SJCRH30 (cell line): ENCODE measurements around the gene NAXD. TPM values are rescaled to one million over a fixed set of nuclear protein-coding genes. Genes with fewer than 3 reads are reported as not detected.
A peak's percentile ranks its signal among the peaks of the same experiment; 100 is the strongest.
"Not testable (repeated sequence)": the region's sequence is repeated elsewhere in the genome, so short reads cannot be mapped to it uniquely, and the experiment has no call there.

ENCODE experiments used
- DNase-seq, 2 experiments: peaks; one replicate each; pipeline ENCODE4 v3.0.0-alpha.2; 2015 to 2020
- H3K27ac ChIP-seq: fragments of 250-450 bp; sonication (Bioruptor Pico); 2 replicates; pipeline ENCODE4 v1.5.1; 2020; ENCODE audit warnings: mild to moderate bottlenecking, moderate library complexity
- H3K27me3 ChIP-seq: fragments of 250-450 bp; sonication (Bioruptor Pico); 2 replicates; pipeline ENCODE4 v1.5.1; 2020; ENCODE audit warnings: mild to moderate bottlenecking, moderate library complexity
- H3K36me3 ChIP-seq: fragments of 250-450 bp; sonication (Bioruptor Pico); 2 replicates; pipeline ENCODE4 v1.5.1; 2020; ENCODE audit warnings: mild to moderate bottlenecking, moderate library complexity
- H3K4me1 ChIP-seq: fragments of 250-450 bp; sonication (Bioruptor Pico); 2 replicates; pipeline ENCODE4 v1.5.1; 2020; ENCODE audit warnings: mild to moderate bottlenecking, moderate library complexity
- H3K4me3 ChIP-seq: fragments of 250-450 bp; sonication (Bioruptor Pico); 2 replicates; pipeline ENCODE4 v1.5.1; 2020; ENCODE audit warnings: mild to moderate bottlenecking, moderate library complexity
- H3K9me3 ChIP-seq: fragments of 250-450 bp; sonication (Bioruptor Pico); replicated peaks from 2 replicates; pipeline ENCODE4 v1.5.1; 2020; ENCODE audit warnings: mild to moderate bottlenecking, moderate library complexity
- total RNA-seq: library from RNA; depleted of rRNA; stranded (reverse); fragments of >200 nt; shearing (Covaris generic); gene quantifications from 2 replicates; pipeline ENCODE4 v1.2.3, GENCODE V29; 2014

NAXD gene
- total RNA-seq, 1 experiment from 2014 or later: 19.5 TPM

GRCh38 chr13:110581506-110582185 lies 33.7 kb upstream of the NAXD start:
- H3K4me3 ChIP-seq: no peak overlapping the region
- no peaks in the 10 kb centered on the region for H3K4me1 ChIP-seq

DNA sequence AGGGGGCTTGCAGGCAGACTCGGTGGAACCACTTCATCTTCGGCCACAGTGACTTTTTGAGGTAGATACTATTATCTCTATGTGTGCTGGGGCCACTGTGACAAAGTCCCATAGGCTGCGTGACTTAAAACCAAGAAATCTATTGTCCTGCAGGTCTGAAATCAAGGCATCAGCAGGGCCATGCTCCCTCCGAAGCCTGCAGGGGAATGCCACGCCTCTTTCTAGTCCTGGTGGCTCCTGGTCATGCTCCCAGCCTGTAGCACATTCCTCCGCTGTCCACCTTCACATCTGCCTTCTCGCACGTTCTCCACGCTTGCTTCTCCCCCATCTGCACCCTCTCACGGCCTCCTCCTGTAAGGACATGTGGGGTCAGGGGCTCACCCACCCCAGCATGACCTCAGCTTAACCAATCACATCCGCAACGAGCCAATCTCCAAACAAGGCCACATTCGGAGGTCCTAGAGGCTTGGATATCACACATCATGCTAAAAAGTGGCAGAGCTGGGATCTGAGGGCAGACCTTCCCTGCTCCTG lies 32.9 kb upstream of the NAXD start:
- no peak overlapping the region for H3K4me3 ChIP-seq
- no peak for DNase-seq
- H3K27ac ChIP-seq: no peak overlapping the region
- H3K9me3 ChIP-seq: no peaks in the 10 kb centered on the region
- H3K27me3 ChIP-seq: no peaks in the 10 kb centered on the region
- no peaks in the 10 kb centered on the region for H3K36me3 ChIP-seq
- no peaks in the 10 kb centered on the region for H3K4me1 ChIP-seq

More at GRCh38 chr13:110581506-110582185, 33.7 kb upstream of the NAXD start:
- H3K27me3 ChIP-seq: no peaks in the 10 kb centered on the region
- H3K27ac ChIP-seq: no peak overlapping the region
- H3K36me3 ChIP-seq: no peaks in the 10 kb centered on the region
- no peaks in the 10 kb centered on the region for H3K9me3 ChIP-seq
- DNase-seq: no peak

GRCh38 chr13:110583178-110583865 lies 32.0 kb upstream of the NAXD start:
- Histone ChIP-seq H3K4me1 (no peaks in the 10 kb centered on the region), H3K36me3 (no peaks in the 10 kb centered on the region), H3K9me3 (no peaks in the 10 kb centered on the region), H3K27ac (no peak overlapping the region), H3K27me3 (no peaks in the 10 kb centered on the region), H3K4me3 (no peak overlapping the region)
- DNase-seq: no peak

DNA sequence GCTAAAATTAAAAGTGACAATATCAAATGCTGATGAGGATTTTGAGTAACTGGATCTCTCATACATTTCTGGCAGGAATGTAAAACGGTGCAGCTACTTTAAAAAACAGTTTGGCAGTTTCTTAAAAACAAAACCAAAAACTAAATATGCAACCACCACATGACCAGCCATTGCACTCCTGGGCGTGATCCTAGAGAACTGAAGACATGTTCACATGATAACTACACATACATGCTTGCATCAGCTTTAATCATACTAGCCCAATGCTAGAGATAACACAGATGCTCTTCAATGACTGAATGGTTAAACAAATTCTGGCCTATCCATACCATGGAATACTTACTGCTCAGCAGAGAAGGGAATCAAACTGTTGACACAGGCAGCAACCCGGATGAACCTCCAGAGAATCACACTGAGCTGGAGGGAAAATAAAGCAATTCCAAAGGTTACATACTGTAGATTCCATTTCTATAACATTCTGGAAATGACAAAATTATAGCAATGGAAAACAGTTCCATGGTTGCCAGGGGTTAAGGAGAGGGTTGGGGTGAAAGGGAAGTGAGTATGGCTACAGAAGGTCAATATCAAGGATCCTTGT lies 25.5 kb upstream of the NAXD start:
- no peak overlapping the region for H3K4me3 ChIP-seq
- no peak overlapping the region for H3K27ac ChIP-seq
- no peaks in the 10 kb centered on the region for H3K9me3 ChIP-seq
- no peaks in the 10 kb centered on the region for H3K36me3 ChIP-seq
- DNase-seq: no peak
- no peaks in the 10 kb centered on the region for H3K4me1 ChIP-seq
- no peaks in the 10 kb centered on the region for H3K27me3 ChIP-seq

DNA sequence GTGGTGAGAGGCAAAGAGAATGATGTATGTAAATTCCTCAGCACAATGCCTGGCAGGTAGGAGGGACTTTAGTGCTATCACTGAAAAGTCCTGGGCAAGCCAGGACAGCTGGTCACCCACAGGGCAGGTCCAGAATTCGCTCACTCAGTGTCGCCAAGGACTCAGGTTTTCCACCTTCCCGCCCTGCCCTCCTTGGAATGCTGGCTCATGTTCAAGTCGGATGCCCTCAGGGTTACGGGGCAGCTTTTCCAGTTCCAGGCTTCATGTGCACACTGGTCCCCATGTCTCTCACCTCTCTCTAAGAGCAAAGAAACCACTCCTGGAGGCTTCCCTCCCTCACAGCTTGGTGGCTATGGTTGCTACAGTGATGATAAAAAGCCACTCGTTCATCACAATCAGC lies 24.8 kb upstream of the NAXD start:
- DNase-seq: no peak
- H3K27me3 ChIP-seq: no peaks in the 10 kb centered on the region
- no peaks in the 10 kb centered on the region for H3K9me3 ChIP-seq
- H3K27ac ChIP-seq: no peak overlapping the region
- H3K4me1 ChIP-seq: no peaks in the 10 kb centered on the region
- no peak overlapping the region for H3K4me3 ChIP-seq
- no peaks in the 10 kb centered on the region for H3K36me3 ChIP-seq

GRCh38 chr13:110592665-110593064 lies 22.7 kb upstream of the NAXD start:
- Histone ChIP-seq H3K4me3 (no peak overlapping the region), H3K36me3 (no peaks in the 10 kb centered on the region), H3K9me3 (no peaks in the 10 kb centered on the region), H3K27ac (no peak overlapping the region), H3K4me1 (no peaks in the 10 kb centered on the region), H3K27me3 (no peaks in the 10 kb centered on the region)
- DNase-seq: no peak

DNA sequence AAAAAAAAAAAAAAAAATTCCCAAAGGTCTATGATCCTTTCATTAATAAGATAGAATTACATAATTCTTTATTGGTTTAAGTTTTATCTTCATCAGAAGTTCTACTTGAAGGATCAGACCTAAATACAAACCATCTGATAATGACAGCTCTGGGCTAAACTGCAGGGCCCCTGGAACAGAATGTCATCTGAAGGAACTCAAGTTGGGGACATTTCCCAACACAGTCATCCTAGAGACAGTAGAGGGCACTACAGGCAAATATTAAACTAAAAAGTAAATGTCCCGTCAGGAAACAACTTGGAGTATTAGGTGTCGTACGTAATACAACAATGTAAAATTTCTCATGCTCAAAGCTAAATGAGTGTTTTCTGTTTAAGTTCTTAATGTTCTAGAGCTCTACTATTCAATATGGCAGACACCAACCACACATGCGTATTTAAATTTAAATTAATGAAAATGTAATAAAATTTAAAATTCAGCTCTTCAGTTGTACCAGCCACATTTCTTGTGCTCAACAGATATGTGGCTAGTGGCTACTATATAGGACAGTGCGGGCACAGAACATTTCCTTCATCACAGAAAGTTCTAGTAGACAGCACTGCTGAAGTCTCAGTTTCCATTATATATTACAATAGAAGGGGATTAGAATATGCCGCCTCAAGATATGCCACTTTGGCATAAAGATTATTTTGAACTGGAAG lies 21.8 kb upstream of the NAXD start:
- Histone ChIP-seq H3K4me1 (no peaks in the 10 kb centered on the region), H3K27ac (no peak overlapping the region)
- peak in 1 of 2 experiments; percentile 73 for DNase-seq

DNA sequence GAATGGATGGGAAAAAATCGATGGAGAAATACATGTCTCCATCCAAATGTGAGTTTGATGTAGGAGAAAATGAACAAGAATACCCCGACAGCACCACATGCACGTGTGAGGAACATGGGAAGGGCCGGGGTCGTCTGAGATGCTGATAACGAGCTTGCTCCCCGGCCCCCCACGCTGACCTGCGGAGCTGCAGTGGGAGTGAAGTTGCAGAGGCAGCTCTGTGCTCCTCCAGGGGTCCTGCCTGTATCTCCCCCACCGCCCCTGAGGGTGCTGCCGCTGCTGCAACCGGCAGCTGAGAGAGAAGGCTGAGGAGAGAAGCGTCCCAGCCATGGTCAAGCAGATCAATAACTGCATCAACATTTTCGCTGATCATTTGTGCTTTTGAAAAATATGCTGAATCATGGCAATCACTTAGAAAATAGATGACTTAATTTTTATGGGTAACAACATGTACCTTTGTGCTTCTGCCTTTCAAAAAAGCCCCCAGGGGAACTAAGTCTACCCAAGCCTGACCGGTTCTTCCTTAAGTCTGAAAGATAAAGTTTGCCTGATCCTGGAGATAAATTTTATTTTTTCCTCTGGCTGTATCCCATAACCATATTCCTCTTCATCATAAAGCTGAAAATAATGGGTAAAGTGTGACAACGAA lies 18.2 kb upstream of the NAXD start:
- H3K4me3 ChIP-seq: no peak overlapping the region
- no peak overlapping the region for H3K27ac ChIP-seq
- H3K36me3 ChIP-seq: no peaks in the 10 kb centered on the region
- H3K4me1 ChIP-seq: no peaks in the 10 kb centered on the region
- no peak for DNase-seq
- no peaks in the 10 kb centered on the region for H3K9me3 ChIP-seq
- no peaks in the 10 kb centered on the region for H3K27me3 ChIP-seq

More for the DNA sequence above, 21.8 kb upstream of the NAXD start:
- Histone ChIP-seq H3K4me3 (no peak overlapping the region), H3K9me3 (no peaks in the 10 kb centered on the region), H3K27me3 (no peaks in the 10 kb centered on the region), H3K36me3 (no peaks in the 10 kb centered on the region)

DNA sequence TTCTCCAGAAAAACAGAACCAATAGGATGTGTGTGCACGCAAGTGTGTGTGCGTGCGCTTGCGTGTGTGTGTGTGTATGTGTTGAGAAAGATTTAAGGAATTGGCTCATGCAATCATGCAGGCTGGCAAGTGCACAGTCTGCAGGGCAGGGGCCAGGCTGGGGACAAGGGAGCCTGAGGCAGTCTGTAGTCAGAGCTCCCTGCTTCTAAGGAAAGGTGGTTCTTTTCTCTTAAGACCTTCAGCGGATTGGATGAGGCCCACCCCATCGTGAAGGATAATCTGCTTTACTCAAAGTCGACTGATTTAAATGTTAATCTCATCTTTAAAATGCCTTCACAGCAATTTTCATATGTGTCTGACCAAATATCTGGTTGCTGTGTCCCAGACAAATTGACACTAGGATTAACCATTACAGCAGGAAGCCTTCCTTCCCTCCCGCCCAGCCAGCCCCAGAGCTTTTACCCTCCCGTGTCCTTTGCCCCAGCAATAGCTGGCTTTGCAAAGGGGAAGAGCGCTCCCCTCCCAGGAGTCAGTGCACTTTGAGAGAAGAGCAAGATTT lies 15.0 kb upstream of the NAXD start:
- H3K27ac ChIP-seq: no peak overlapping the region
- no peak for DNase-seq

GRCh38 chr13:110600980-110601379 lies 14.4 kb upstream of the NAXD start:
- Histone ChIP-seq H3K27me3 (no peaks in the 10 kb centered on the region), H3K27ac (no peak overlapping the region), H3K4me3 (no peak overlapping the region), H3K9me3 (no peaks in the 10 kb centered on the region), H3K36me3 (no peaks in the 10 kb centered on the region), H3K4me1 (no peaks in the 10 kb centered on the region)
- no peak for DNase-seq

More for the DNA sequence above, 15.0 kb upstream of the NAXD start:
- H3K4me3 ChIP-seq: no peak overlapping the region
- H3K4me1 ChIP-seq: no peaks in the 10 kb centered on the region
- H3K36me3 ChIP-seq: no peaks in the 10 kb centered on the region
- no peaks in the 10 kb centered on the region for H3K9me3 ChIP-seq
- H3K27me3 ChIP-seq: no peaks in the 10 kb centered on the region

DNA sequence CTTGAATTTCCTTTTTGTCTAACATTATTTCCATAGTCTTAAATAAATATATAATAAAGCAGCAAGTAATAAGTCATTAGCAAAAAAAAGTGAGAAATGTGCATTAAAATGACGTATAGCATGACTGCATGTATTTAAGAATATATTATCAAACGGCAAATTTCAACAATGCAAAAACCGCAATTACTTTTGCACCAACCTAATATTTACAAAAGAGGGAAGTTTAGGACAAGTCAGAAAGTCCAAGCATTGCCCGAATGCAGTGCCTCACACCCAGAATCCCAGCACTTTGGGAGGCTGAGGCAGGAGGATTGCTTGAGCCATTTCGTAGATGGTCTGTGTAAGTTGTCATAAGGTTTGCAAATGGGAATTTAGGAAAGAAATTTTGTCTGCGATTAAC lies 10.2 kb upstream of the NAXD start:
- no peak for DNase-seq
- H3K36me3 ChIP-seq: no peaks in the 10 kb centered on the region

DNA sequence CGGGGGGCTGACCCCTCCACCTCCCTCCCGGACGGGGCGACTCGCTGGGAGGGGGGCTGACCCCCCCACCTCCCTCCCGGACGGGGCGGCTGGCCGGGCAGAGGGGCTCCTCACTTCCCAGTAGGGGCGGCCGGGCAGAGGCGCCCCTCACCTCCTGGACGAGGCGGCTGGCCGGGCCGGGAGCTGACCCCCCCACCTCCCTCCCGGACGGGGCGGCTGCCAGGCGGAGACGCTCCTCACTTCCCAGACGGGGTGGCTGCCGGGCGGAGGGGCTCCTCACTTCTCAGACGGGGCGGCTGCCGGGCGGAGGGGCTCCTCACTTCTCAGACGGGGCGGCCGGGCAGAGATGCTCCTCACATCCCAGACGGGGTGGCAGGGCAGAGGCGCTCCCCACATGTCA lies 9.1 kb upstream of the NAXD start:
- DNase-seq, H3K4me1 ChIP-seq, H3K9me3 ChIP-seq, H3K27ac ChIP-seq, H3K4me3 ChIP-seq, H3K36me3 ChIP-seq, H3K27me3 ChIP-seq: not testable (repeated sequence)

More for the DNA sequence above, 10.2 kb upstream of the NAXD start:
- Histone ChIP-seq H3K27me3 (no peaks in the 10 kb centered on the region), H3K4me1 (no peaks in the 10 kb centered on the region), H3K9me3 (no peaks in the 10 kb centered on the region), H3K4me3 (no peak overlapping the region), H3K27ac (no peak overlapping the region)

- no peak for DNase-seq
- Histone ChIP-seq H3K27ac (no peak overlapping the region), H3K4me1 (no peaks in the 10 kb centered on the region), H3K36me3 (no peaks in the 10 kb centered on the region), H3K9me3 (no peaks in the 10 kb centered on the region), H3K4me3 (no peak overlapping the region), H3K27me3 (no peaks in the 10 kb centered on the region)
Measured at GRCh38 chr13:110607675-110608224, 7.6 kb upstream of the NAXD start.
